Skeletal muscle tissue (tissue), 4 donors: Measurements from ENCODE around the gene CD83. TPM values are rescaled to one million over a fixed set of nuclear protein-coding genes. Genes with fewer than 3 reads are reported as not detected.

Experiments used
- H3K27ac ChIP-seq: one replicate; pipeline ENCODE4 v1.7.0; 2013; ENCODE audit warnings: mild to moderate bottlenecking, low read depth, low read length, inconsistent platforms
- H3K27me3 ChIP-seq, 3 donors: one replicate each; pipeline ENCODE4 v1.7.0; 2013; ENCODE audit warnings: low read length in 3 of 3; ENCODE audit not compliant: control insufficient read depth in 3 of 3, insufficient read depth in 3 of 3
- H3K36me3 ChIP-seq, 3 donors: one replicate each; pipeline ENCODE4 v1.7.0; 2013; ENCODE audit warnings: low read length in 3 of 3; ENCODE audit not compliant: control insufficient read depth in 3 of 3, insufficient read depth in 3 of 3
- H3K4me1 ChIP-seq, 3 donors: one replicate each; pipeline ENCODE4 v1.7.0; 2013; ENCODE audit warnings: low read length in 3 of 3, mild to moderate bottlenecking in 3 of 3; ENCODE audit not compliant: control insufficient read depth in 3 of 3, insufficient read depth in 3 of 3
- H3K4me3 ChIP-seq, 3 donors: one replicate each; pipeline ENCODE4 v1.7.0; 2013; ENCODE audit warnings: low read length in 3 of 3
- H3K9ac ChIP-seq, 3 donors: one replicate each; pipeline ENCODE4 v1.7.0; 2013; ENCODE audit warnings: low read length in 3 of 3, mild to moderate bottlenecking in 3 of 3, moderate library complexity in 2 of 3, low read depth in 1 of 3
- H3K9me3 ChIP-seq, 3 donors: one replicate each; pipeline ENCODE4 v1.7.0; 2013; ENCODE audit warnings: low read length in 3 of 3; ENCODE audit not compliant: control insufficient read depth in 3 of 3
- total RNA-seq: library from RNA; depleted of rRNA; stranded (reverse); fragments of >200 nt; gene quantifications from one replicate; pipeline ENCODE4 v1.2.3, GENCODE V29; 2014
- donor health status: Osteomylitis.

Gene CD83
- total RNA-seq, 1 donor from 2014 or later, result 13.6 TPM

- H3K36me3 ChIP-seq, result no peaks in the 10 kb centered on the region
- no peaks in the 10 kb centered on the region for H3K4me1 ChIP-seq
- peaks cover 0 to 3% (median 0%) of the 10 kb centered on the region in 3 donors for H3K27me3 ChIP-seq
- peaks cover 0 to 2% (median 0%) of the 10 kb centered on the region in 3 donors for H3K9me3 ChIP-seq
- H3K27ac ChIP-seq, result no peak overlapping the region
- H3K4me3 ChIP-seq, result no peak overlapping the region
- H3K9ac ChIP-seq, result no peak overlapping the region
Measured at GRCh38 chr6:14089224-14089623, 28.3 kb upstream of the CD83 start.

DNA sequence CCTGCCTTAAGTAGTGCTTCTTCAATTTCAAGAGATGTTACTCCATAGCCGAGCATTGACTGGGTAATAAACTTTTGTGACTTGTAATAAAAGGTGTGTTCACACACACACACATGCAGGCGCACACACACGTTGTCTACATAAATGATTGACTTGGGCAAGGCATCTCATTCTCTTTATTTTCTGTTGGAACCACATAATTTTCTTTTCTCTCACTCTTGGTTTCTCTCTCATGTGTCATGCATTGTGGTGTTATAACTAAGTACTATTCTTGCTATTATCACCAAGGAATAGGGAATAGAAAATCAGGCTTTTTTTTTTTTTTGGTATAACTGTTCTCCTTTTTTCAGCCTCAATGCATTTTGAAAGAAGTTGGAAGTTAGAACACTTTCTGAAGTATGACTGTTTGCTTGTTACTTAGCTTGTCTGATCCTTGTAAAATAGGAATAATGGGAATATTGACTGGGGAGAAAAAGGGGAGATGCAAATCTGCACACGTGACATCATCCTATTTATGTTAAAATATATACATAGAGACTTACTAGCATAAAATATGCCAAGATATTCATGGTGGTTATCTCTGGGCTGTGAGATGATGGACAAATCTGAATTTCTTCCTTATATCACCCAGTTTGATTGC lies 26.1 kb upstream of the CD83 start:
- H3K27ac ChIP-seq, result no peak overlapping the region
- peaks cover 0 to 2% (median 0%) of the 10 kb centered on the region in 3 donors for H3K27me3 ChIP-seq
- no peak overlapping the region for H3K9ac ChIP-seq

DNA sequence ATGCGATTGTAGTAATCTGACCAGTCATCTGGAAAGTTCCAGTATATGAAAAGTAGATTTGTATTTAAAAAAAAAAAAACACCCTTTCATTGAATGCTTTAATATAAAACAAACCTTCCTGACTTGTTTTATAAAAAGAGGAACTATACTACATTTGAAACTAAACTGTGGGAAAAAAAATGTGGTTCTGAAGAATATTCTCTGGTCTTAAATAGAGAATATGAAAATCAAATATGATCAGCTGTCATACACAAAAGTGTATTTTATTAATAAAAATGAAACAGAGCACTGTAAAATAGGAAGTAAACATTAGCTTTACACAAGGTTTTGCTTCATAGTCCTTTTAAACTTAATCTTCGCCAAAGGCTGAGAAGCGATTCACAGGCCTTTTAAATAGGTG lies 25.3 kb upstream of the CD83 start:
- H3K27me3 ChIP-seq, result no peaks in the 10 kb centered on the region
- no peaks in the 10 kb centered on the region for H3K36me3 ChIP-seq
- H3K4me1 ChIP-seq, result no peaks in the 10 kb centered on the region
- peaks cover 0 to 2% (median 0%) of the 10 kb centered on the region in 3 donors for H3K9me3 ChIP-seq
- no peak overlapping the region for H3K27ac ChIP-seq
- H3K9ac ChIP-seq, result no peak overlapping the region
- H3K4me3 ChIP-seq, result no peak overlapping the region

More for the DNA sequence above, 26.1 kb upstream of the CD83 start:
- Histone ChIP-seq H3K4me1 (no peaks in the 10 kb centered on the region), H3K36me3 (no peaks in the 10 kb centered on the region), H3K9me3 (peaks cover 0 to 2% (median 0%) of the 10 kb centered on the region in 3 donors), H3K4me3 (no peak overlapping the region)

- H3K27ac ChIP-seq, result no peak overlapping the region
Measured at GRCh38 chr6:14092838-14093789, 24.5 kb upstream of the CD83 start.

GRCh38 chr6:14094721-14095120 lies 22.9 kb upstream of the CD83 start:
- no peak overlapping the region for H3K4me3 ChIP-seq
- H3K27ac ChIP-seq, result no peak overlapping the region
- no peak overlapping the region for H3K9ac ChIP-seq
- H3K4me1 ChIP-seq, result no peaks in the 10 kb centered on the region
- H3K36me3 ChIP-seq, result no peaks in the 10 kb centered on the region
- no peaks in the 10 kb centered on the region for H3K27me3 ChIP-seq
- peaks cover 0 to 2% (median 0%) of the 10 kb centered on the region in 3 donors for H3K9me3 ChIP-seq

More at GRCh38 chr6:14092838-14093789, 24.5 kb upstream of the CD83 start:
- H3K4me3 ChIP-seq, result no peak overlapping the region
- no peaks in the 10 kb centered on the region for H3K4me1 ChIP-seq
- H3K9me3 ChIP-seq, result peaks cover 0 to 2% (median 0%) of the 10 kb centered on the region in 3 donors
- no peaks in the 10 kb centered on the region for H3K36me3 ChIP-seq
- no peak overlapping the region for H3K9ac ChIP-seq
- H3K27me3 ChIP-seq, result no peaks in the 10 kb centered on the region

- no peak overlapping the region for H3K4me3 ChIP-seq
- no peak overlapping the region for H3K27ac ChIP-seq
- H3K27me3 ChIP-seq, result no peaks in the 10 kb centered on the region
- H3K9me3 ChIP-seq, result peaks cover 0 to 2% (median 0%) of the 10 kb centered on the region in 3 donors
- H3K4me1 ChIP-seq, result no peaks in the 10 kb centered on the region
- H3K36me3 ChIP-seq, result no peaks in the 10 kb centered on the region
- H3K9ac ChIP-seq, result no peak overlapping the region
Measured at GRCh38 chr6:14095437-14095836, 22.1 kb upstream of the CD83 start.

DNA sequence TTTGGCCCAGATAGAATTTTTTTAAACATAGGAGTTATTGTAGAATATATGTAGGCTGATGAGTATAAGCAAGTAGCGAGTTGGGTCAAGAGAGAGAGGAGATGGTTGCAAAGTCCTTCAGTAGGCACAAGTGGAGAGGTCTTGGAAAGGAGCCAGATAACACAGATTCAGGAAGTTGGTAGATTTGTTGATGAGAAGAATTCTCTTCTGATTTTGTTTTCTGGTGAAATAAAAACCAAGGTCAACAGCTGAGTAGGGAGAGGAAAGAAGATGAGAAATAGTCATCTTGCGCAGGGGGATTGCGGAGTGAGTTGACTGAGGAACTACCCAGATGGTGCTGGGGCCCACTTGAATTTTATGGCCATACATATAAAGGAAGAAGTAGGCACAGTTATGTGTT lies 17.4 kb upstream of the CD83 start:
- no peak overlapping the region for H3K4me3 ChIP-seq
- H3K27ac ChIP-seq, result no peak overlapping the region
- H3K36me3 ChIP-seq, result no peaks in the 10 kb centered on the region
- no peaks in the 10 kb centered on the region for H3K9me3 ChIP-seq
- peaks cover 2 to 9% (median 8%) of the 10 kb centered on the region in 3 donors for H3K27me3 ChIP-seq
- H3K9ac ChIP-seq, result no peak overlapping the region
- H3K4me1 ChIP-seq, result no peaks in the 10 kb centered on the region

DNA sequence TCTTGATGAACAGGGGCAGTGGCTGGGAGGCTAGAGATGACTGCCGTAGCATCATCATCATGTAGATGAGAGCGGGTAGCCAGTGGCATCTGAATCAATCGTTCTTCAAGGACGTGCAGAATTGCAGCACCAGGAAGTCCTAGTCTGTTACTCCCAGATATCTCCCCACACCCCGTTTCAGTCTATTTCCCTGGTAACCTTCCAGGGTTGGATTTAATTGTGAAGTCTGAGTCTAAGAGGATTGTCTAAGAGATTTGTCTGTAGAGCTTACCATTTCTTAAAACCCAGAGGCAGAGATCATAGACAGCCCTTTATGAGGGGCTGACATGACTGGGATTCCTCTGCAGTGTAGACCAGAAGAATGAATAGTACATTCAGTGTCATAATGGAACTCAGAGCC lies 16.6 kb upstream of the CD83 start:
- Histone ChIP-seq H3K27me3 (peaks cover 2 to 9% (median 8%) of the 10 kb centered on the region in 3 donors), H3K4me3 (no peak overlapping the region), H3K9me3 (no peaks in the 10 kb centered on the region)

GRCh38 chr6:14102383-14102782 lies 15.2 kb upstream of the CD83 start:
- no peak overlapping the region for H3K4me3 ChIP-seq
- H3K27ac ChIP-seq, result no peak overlapping the region
- no peak overlapping the region for H3K9ac ChIP-seq
- H3K36me3 ChIP-seq, result no peaks in the 10 kb centered on the region
- H3K27me3 ChIP-seq, result peaks cover 2 to 11% (median 9%) of the 10 kb centered on the region in 3 donors
- H3K9me3 ChIP-seq, result peaks cover 2 to 5% (median 2%) of the 10 kb centered on the region in 3 donors
- no peaks in the 10 kb centered on the region for H3K4me1 ChIP-seq

More for the DNA sequence above, 16.6 kb upstream of the CD83 start:
- no peaks in the 10 kb centered on the region for H3K4me1 ChIP-seq
- no peaks in the 10 kb centered on the region for H3K36me3 ChIP-seq
- no peak overlapping the region for H3K9ac ChIP-seq
- H3K27ac ChIP-seq, result no peak overlapping the region

- H3K4me1 ChIP-seq, result no peaks in the 10 kb centered on the region
- no peak overlapping the region for H3K9ac ChIP-seq
- peaks cover 2 to 5% (median 2%) of the 10 kb centered on the region in 3 donors for H3K9me3 ChIP-seq
- no peaks in the 10 kb centered on the region for H3K36me3 ChIP-seq
- H3K27ac ChIP-seq, result no peak overlapping the region
- no peak overlapping the region for H3K4me3 ChIP-seq
- peaks cover 2 to 14% (median 9%) of the 10 kb centered on the region in 3 donors for H3K27me3 ChIP-seq
Measured at GRCh38 chr6:14105547-14105946, 12.0 kb upstream of the CD83 start.
